ENCODE data around the gene ASB4. TPM values are rescaled to one million over a fixed set of nuclear protein-coding genes. Genes with fewer than 3 reads are reported as not detected.
"Not testable (repeated sequence)": the region's sequence is repeated elsewhere in the genome, so short reads cannot be mapped to it uniquely, and the experiment has no call there.

ASB4 gene
- total and polyA plus RNA-seq, 8 donors = 0.16 to 1.9 (median 0.53) TPM

DNA sequence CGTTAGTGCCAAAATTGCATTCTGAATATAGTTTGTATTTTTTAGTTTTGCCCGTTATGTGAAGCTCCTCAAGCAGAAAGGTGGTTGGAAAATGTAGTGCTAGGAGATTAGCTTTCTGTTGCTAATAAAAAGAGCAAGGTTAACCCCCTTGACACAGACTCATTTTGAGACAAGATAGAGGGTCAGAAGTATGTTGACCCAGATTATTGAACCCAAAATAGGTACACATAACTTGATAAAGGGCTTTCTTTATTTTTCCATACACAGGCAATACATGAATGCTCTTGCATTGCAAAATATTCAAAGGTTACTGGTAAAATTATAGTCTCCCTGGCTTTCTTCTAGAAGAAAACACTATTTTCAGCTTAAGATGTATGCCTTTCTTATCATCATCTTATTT, 40.9 kb upstream of the ASB4 start:
- Histone ChIP-seq H3K36me3 (no peaks in the 10 kb centered on the region), H3K9me3 (no peaks in the 10 kb centered on the region), H3K27ac (no peak overlapping the region), H3K27me3 (no peaks in the 10 kb centered on the region), H3K4me3 (no peak overlapping the region), H3K4me1 (no peaks in the 10 kb centered on the region)
- intact Hi-C loops (cut with DNase I) = no loop called here
- FAIRE-seq (no peak), DNase-seq (no peak), ATAC-seq (no peak)
- no peak for TF ChIP-seq CTCF (IDR thresholded peaks at IDR 0.05)
- 56 to 68% methylated on average over 2 of the region's 2 CpGs for WGBS, 2 donors

DNA sequence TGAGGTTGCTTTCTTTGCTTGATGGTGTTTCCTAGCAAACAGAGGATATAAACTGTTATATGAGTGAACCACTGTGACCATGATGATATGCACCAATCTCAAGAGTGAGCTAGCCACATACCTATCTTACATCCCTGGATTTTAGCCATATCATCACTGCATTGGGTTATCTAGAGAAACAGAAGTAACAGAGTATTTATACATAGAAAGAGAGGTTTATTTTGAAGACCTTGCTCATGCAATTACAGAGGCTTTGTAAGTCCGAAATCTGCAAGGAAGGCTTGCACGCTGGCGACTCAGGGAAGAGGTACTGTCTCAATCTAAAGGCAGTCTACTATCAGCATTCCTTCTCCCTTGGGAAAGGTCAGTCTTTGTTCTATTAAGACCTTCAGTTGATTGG, 39.1 kb upstream of the ASB4 start:
- FAIRE-seq = no peak
- WGBS, 2 donors = 98 to 100% methylated on average over 3 of the region's 3 CpGs
- H3K27me3 ChIP-seq = no peaks in the 10 kb centered on the region
- ATAC-seq = no peak
- no peaks in the 10 kb centered on the region for H3K36me3 ChIP-seq
- TF ChIP-seq CTCF (IDR thresholded peaks at IDR 0.05) = no peak
- no peak for DNase-seq
- no peaks in the 10 kb centered on the region for H3K9me3 ChIP-seq
- H3K27ac ChIP-seq = no peak overlapping the region
- H3K4me1 ChIP-seq = no peaks in the 10 kb centered on the region
- intact Hi-C loops (cut with DNase I) = no loop called here
- H3K4me3 ChIP-seq = no peak overlapping the region

DNA sequence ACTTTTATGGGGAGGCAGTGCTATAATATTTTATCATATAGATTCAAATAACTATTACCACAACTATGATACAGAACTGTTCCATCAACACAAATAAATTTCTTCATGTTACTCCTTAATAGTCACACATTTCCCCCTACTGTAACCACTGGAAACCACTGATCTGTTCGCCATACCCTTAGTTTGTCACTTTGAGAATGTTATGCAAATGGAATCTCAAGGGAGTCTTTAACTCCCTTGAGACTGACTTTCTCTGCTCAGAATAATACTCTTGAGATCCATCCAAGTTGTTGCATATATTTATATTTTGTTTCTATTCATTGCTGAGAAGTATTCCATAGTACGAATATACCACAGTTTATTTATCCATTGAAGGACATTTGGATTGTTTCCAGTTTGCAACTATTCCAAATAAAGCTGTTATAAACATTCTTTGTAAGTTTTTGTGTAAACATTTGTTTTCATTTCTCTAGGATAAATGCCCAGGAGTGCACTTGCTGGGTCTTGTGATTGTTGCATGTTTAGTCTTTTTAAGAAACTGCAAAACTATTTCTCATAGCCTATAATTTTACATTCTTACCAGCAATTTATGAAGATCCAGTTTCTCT, 31.2 kb upstream of the ASB4 start:
- DNase-seq = no peak
- no peaks in the 10 kb centered on the region for H3K4me1 ChIP-seq
- TF ChIP-seq CTCF (IDR thresholded peaks at IDR 0.05) = no peak
- WGBS, 2 donors = 56 to 66% methylated on average over 2 of the region's 2 CpGs
- no peak overlapping the region for H3K4me3 ChIP-seq
- H3K9me3 ChIP-seq = no peaks in the 10 kb centered on the region
- H3K27ac ChIP-seq = no peak overlapping the region
- H3K27me3 ChIP-seq = no peaks in the 10 kb centered on the region
- FAIRE-seq = no peak
- intact Hi-C loops (cut with DNase I) = no loop called here
- no peak for ATAC-seq
- H3K36me3 ChIP-seq = no peaks in the 10 kb centered on the region

GRCh38 chr7:95457947-95458346, 27.8 kb upstream of the ASB4 start:
- Histone ChIP-seq H3K36me3 (no peaks in the 10 kb centered on the region), H3K27ac (no peak overlapping the region), H3K9me3 (no peaks in the 10 kb centered on the region), H3K27me3 (no peaks in the 10 kb centered on the region), H3K4me3 (no peak overlapping the region), H3K4me1 (no peaks in the 10 kb centered on the region)
- ATAC-seq (no peak), FAIRE-seq (no peak), DNase-seq (no peak)
- intact Hi-C loops (cut with DNase I) = no loop called here
- TF ChIP-seq CTCF (IDR thresholded peaks at IDR 0.05) = no peak

DNA sequence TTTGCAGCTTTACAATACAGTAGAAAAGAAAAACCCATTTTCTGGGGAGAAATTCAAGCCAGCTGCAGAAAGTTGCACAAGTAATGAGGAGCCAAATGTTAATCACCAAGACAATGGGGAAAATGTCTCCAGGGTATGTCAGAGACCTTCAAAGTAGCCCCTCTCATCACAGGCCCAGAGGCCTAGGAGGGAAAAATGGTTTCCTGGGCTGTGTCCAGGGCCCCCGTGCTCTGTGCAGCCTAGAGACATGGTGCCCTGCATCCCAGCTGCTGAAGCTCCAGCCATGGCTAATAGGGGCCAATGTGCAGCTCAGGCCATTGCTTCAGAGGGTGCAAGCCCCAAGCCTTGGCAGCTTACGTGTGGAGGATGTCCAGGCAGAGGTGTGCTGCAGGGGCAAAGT, 25.1 kb upstream of the ASB4 start:
- H3K4me1 ChIP-seq; H3K27me3 ChIP-seq; H3K36me3 ChIP-seq; ATAC-seq; H3K9me3 ChIP-seq; FAIRE-seq; H3K27ac ChIP-seq; intact Hi-C loops (cut with DNase I); H3K4me3 ChIP-seq; DNase-seq: not testable (repeated sequence)
- WGBS, 2 donors = 94 to 96% methylated on average over 2 of the region's 2 CpGs
